GM12874 (cell line): Measurements from ENCODE around the gene DHRS3.

Experiments used
- CTCF ChIP-seq: IDR thresholded peaks from 2 replicates; pipeline ENCODE4 v1.5.1; 2011; ENCODE audit warnings: low read depth, mild to moderate bottlenecking, control low read depth, low read length, moderate library complexity; ENCODE audit not compliant: insufficient read depth

DHRS3 gene

DNA sequence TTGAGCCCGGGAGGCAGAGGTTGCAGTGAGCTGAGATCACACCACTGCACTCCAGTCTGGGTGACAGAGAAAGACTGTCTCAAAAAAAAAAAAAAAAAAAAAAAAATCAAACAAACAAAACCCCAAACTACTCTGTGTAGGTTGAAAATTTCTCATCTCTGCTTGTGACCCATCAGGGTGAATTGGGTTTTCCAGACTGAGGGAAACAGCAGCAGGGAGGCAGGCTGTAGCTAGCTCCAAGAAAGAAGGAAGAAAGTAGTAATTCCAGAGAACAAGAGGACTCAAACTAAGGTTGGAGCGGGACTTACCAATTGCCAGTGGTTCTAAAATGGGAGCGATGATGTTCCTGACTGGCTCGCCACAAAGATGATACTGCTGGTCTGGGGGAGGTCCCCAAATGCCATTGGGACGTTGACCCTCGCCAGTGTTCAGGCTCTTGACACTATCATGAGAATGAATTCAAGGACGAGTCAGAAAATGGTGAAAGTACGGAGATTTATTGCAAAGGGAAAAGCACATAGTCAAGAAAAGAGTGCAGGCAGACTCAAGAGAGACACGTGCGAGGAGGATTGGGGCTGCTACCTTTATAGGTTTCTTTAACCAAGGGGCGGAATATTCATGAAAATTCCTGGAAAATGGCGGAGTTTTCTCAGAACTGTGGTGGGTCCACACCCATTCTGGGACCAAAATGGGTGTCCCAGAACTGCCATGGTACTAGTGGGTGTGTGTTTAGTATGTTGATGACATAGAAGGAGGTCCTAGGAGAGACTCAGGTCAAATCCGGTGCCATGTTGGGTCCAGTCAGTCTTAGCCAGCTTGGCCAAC, 39.3 kb upstream of the DHRS3 start:
- TF ChIP-seq CTCF, result no peak

- no peak for TF ChIP-seq CTCF
Measured at GRCh38 chr1:12656575-12656974, 38.6 kb upstream of the DHRS3 start.

DNA sequence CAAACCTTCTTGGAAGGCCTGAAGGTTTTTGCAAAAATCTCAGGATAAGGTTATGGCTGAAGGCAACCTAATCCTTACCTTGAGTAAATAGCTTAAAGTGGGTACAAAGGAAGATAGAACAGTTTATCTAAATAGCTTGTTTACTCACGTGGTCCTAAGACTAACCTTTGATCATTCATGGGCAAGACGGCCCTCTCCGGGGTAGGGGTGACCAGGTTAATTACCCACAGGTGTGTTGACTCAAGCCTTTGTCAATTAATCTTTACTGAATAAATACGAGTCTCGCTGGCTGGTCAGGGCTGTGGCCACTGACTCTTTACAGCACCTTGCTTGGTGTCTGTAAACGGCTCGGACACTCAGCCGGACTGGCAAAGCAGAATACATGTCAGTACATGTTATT, 36.6 kb upstream of the DHRS3 start:
- TF ChIP-seq CTCF, result no peak

DNA sequence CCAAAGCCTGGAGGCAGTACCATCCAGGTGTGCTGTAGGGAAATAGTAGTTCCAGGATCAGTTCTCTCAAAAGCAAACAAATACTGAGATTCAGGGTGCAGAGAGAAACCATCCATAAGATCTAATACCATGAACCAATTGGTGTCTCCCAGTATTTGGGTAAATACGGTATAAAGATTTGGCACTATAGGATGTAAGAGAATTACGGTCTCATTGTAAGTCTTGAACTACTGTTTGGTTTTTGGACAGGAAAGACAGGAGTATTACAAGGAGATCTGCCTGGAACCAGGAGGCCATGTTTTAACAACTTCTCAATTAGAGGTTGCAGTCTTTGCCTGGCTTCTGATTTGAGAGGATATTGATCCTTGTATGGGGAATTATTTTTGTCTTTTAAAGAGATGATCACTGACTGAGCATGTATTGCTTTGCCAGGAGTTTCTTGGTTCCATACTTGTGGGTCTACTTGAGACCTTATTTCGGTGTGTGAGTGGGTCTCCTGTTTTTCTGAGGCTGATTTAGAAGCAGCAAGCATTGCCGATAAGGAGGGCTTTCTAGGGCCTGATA, 36.1 kb upstream of the DHRS3 start:
- no peak for TF ChIP-seq CTCF

DNA sequence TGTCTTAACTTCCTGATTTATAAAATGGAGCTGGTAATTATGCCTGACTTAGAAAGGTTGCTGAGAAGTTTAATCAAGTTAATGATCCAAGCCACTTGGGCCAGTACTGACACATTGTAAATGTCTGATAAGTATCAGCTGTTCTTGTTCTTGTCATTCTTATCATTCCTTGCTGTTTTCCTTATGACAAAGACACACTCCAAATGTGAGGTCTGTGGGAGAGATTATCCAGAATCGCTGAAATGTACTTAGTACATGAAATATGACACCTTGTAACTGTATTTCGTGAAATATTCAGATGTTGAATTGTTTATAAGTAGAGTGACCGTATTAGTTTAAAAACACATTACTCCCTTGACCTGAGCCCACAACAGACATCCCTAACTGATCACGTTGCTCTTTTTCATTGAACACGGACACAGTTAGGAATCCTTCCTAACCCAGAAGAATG, 32.0 kb upstream of the DHRS3 start:
- TF ChIP-seq CTCF, result no peak

DNA sequence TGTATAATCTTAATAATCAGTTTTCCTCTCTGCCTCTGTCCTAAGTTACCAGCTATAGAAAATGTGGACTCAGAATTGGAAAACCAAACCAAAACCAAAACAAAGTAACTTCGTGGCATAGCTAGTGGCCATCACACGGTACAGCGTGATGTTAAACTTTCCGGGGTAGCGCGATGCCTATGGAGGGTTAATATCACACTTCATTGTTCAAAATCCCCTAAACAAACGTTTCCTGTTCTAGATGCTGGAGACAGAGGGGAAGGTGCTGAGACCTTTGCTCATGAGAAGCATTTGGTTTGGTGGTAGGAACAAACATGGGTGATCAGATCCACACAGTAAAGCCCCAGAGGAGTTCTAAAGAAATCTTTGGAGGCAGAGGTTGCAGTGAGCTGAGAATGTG, 30.7 kb upstream of the DHRS3 start:
- TF ChIP-seq CTCF, result no peak

GRCh38 chr1:12644829-12645228, 26.8 kb upstream of the DHRS3 start:
- TF ChIP-seq CTCF, result no peak
